KMS-11 (cell line): ENCODE results near the gene GPLD1.

Source experiments
- H2AFZ ChIP-seq: fragments of 200-600 bp; sonication (generic); 2 replicates; pipeline ENCODE4 v1.6.1; 2016; ENCODE audit warnings: antibody characterized with exemption, mixed run types, low read depth
- H3K27ac ChIP-seq: fragments of 200-600 bp; sonication (generic); 2 replicates; pipeline ENCODE4 v1.6.1; 2016; ENCODE audit warnings: mild to moderate bottlenecking, mixed run types
- H3K27me3 ChIP-seq: fragments of 200-600 bp; sonication (generic); 2 replicates; pipeline ENCODE4 v1.6.1; 2017; ENCODE audit warnings: mild to moderate bottlenecking, low read depth, mixed run types, moderate library complexity; ENCODE audit not compliant: insufficient read depth
- H3K36me3 ChIP-seq: fragments of 200-600 bp; sonication (generic); 2 replicates; pipeline ENCODE4 v1.6.1; 2017; ENCODE audit warnings: mild to moderate bottlenecking, mixed run types; ENCODE audit not compliant: insufficient read depth
- H3K4me1 ChIP-seq: fragments of 200-600 bp; sonication (generic); 2 replicates; pipeline ENCODE4 v1.6.1; 2016; ENCODE audit warnings: mild to moderate bottlenecking, low read depth, mixed run types; ENCODE audit not compliant: poor library complexity, severe bottlenecking
- H3K4me2 ChIP-seq: fragments of 200-600 bp; sonication (generic); 2 replicates; pipeline ENCODE4 v1.7.0; 2016; ENCODE audit warnings: mild to moderate bottlenecking, mixed run types
- H3K4me3 ChIP-seq: fragments of 200-600 bp; sonication (generic); IDR thresholded peaks from 2 replicates; pipeline ENCODE4 v1.6.1; 2017; ENCODE audit warnings: low read depth, low read length, mixed read lengths; ENCODE audit not compliant: insufficient read depth
- H3K79me2 ChIP-seq: fragments of 200-600 bp; sonication (generic); 2 replicates; pipeline ENCODE4 v1.6.1; 2016; ENCODE audit warnings: low read depth, mixed run types; ENCODE audit not compliant: insufficient read depth
- H3K9ac ChIP-seq: fragments of 200-600 bp; sonication (generic); 2 replicates; pipeline ENCODE4 v1.6.1; 2016; ENCODE audit warnings: mild to moderate bottlenecking, mixed run types
- H4K20me1 ChIP-seq: fragments of 200-600 bp; sonication (generic); 2 replicates; pipeline ENCODE4 v1.6.1; 2016; ENCODE audit warnings: mild to moderate bottlenecking, mixed run types; ENCODE audit not compliant: insufficient read depth
- CTCF ChIP-seq: fragments of 200-600 bp; sonication (generic); conservative IDR thresholded peaks from 2 replicates; pipeline ENCODE4 v1.6.1; 2017; ENCODE audit warnings: low read depth, mild to moderate bottlenecking, antibody characterized with exemption, low read length, moderate library complexity, mixed read lengths

GPLD1 gene

GRCh38 chr6:24410622-24411021, 78.8 kb downstream of the GPLD1 start:
- no peak for TF ChIP-seq CTCF
- Histone ChIP-seq H3K36me3 (peaks cover 12% of the 10 kb centered on the region; the same call in 1 of the 2 replicates), H3K27ac (no peak overlapping the region), H3K4me1 (peaks cover 32% of the 10 kb centered on the region), H3K79me2 (no peaks in the 10 kb centered on the region), H3K27me3 (no peaks in the 10 kb centered on the region), H3K4me2 (no peak overlapping the region), H4K20me1 (peaks cover 6% of the 10 kb centered on the region; the same call in 1 of the 2 replicates), H3K9ac (no peak overlapping the region), H2AFZ (no peak overlapping the region), H3K4me3 (no peak overlapping the region)

GRCh38 chr6:24408719-24409410, 80.5 kb downstream of the GPLD1 start:
- Histone ChIP-seq H2AFZ (no peak overlapping the region), H3K79me2 (peaks cover 10% of the 10 kb centered on the region), H3K4me1 (peaks cover 38% of the 10 kb centered on the region), H3K4me3 (no peak overlapping the region), H3K27ac (no peak overlapping the region; the same call in 1 of the 2 replicates), H3K9ac (no peak overlapping the region), H3K36me3 (peaks cover 3% of the 10 kb centered on the region; the same call in 1 of the 2 replicates), H3K4me2 (no peak overlapping the region), H4K20me1 (peaks cover 6% of the 10 kb centered on the region; the same call in 1 of the 2 replicates), H3K27me3 (no peaks in the 10 kb centered on the region)
- TF ChIP-seq CTCF: no peak

- H3K9ac ChIP-seq: no peak overlapping the region
- no peaks in the 10 kb centered on the region for H3K27me3 ChIP-seq
- no peak for TF ChIP-seq CTCF
- H3K4me2 ChIP-seq: no peak overlapping the region
- no peak overlapping the region for H3K27ac ChIP-seq
- no peak overlapping the region for H2AFZ ChIP-seq
- H3K79me2 ChIP-seq: peaks cover 20% of the 10 kb centered on the region
- no peak overlapping the region for H3K4me3 ChIP-seq
- peaks cover 6% of the 10 kb centered on the region; the same call in 1 of the 2 replicates for H4K20me1 ChIP-seq
- H3K36me3 ChIP-seq: 0 out of 2 replicates have a peak, but pooled peaks cover 3% of the 10 kb centered on the region
- H3K4me1 ChIP-seq: peaks cover 41% of the 10 kb centered on the region
Measured at GRCh38 chr6:24405262-24405661, 84.1 kb downstream of the GPLD1 start.

GRCh38 chr6:24403501-24403824, 85.9 kb downstream of the GPLD1 start:
- peak overlapping the region; percentile 93 for H2AFZ ChIP-seq
- peaks cover 28% of the 10 kb centered on the region for H3K4me1 ChIP-seq
- 0 out of 2 replicates have a peak, but pooled peaks cover 3% of the 10 kb centered on the region for H3K36me3 ChIP-seq
- H4K20me1 ChIP-seq: peaks cover 5% of the 10 kb centered on the region; the same call in 1 of the 2 replicates
- no peaks in the 10 kb centered on the region for H3K27me3 ChIP-seq
- H3K9ac ChIP-seq: peak overlapping the region; percentile 75
- H3K27ac ChIP-seq: no peak overlapping the region
- no peak for TF ChIP-seq CTCF
- peaks cover 20% of the 10 kb centered on the region for H3K79me2 ChIP-seq
- peak overlapping the region; percentile 99 for H3K4me2 ChIP-seq
- H3K4me3 ChIP-seq: peak overlapping the region; percentile 57
